Ascending aorta (tissue), 2 donors: ENCODE results near the gene TBXA2R. TPM values are rescaled to one million over a fixed set of nuclear protein-coding genes. Genes with fewer than 3 reads are reported as not detected.

Source experiments
- DNase-seq, 2 donors: peaks; one replicate each; pipeline ENCODE4 v3.0.0-alpha.2; 2019; ENCODE audit warnings: low spot score in 2 of 2
- H3K27ac ChIP-seq, 2 donors: fragments of 200-600 bp; sonication (generic); one replicate each; pipeline ENCODE4 v1.5.1; 2016 to 2017; ENCODE audit warnings: mild to moderate bottlenecking in 1 of 2
- H3K27me3 ChIP-seq: fragments of 200-600 bp; sonication (generic); one replicate; pipeline ENCODE4 v1.5.1; 2017
- H3K36me3 ChIP-seq, 2 donors: fragments of 200-600 bp; sonication (generic); one replicate each; pipeline ENCODE4 v1.5.1; 2016
- H3K4me1 ChIP-seq, 2 donors: fragments of 200-600 bp; sonication (generic); one replicate each; pipeline ENCODE4 v1.5.1; 2016 to 2017; ENCODE audit warnings: mild to moderate bottlenecking in 1 of 2
- H3K4me3 ChIP-seq, 2 donors: fragments of 200-600 bp; sonication (generic); one replicate each; pipeline ENCODE4 v1.5.1; 2016 to 2017; ENCODE audit warnings: mild to moderate bottlenecking in 1 of 2
- H3K9me3 ChIP-seq, 2 donors: fragments of 200-600 bp; sonication (generic); one replicate each; pipeline ENCODE4 v1.5.1; 2016
- CTCF ChIP-seq, 3 experiments: fragments of 200-600 bp in 2 of 3; fragments of 450-650 bp in 1 of 3; sonication (generic) in 2 of 3; IDR thresholded peaks; one replicate each; pipeline ENCODE4 v1.5.1; 2016 to 2019; ENCODE audit warnings: antibody characterized with exemption in 3 of 3, mild to moderate bottlenecking in 1 of 3, moderate library complexity in 1 of 3
- intact Hi-C: fragments of 100-400 bp; cut with DNase I; formaldehyde crosslinking; loops from one replicate; pipeline ENCODE4 v1.15.1; 2023
- total RNA-seq: library from RNA; depleted of rRNA; stranded (reverse); fragments of >200 nt; gene quantifications from one replicate; pipeline ENCODE4 v1.1.0, GENCODE V29; 2016

TBXA2R gene
- total RNA-seq, 1 donor from 2014 or later = 37.8 TPM

GRCh38 chr19:3580156-3580934 lies 26.3 kb downstream of the TBXA2R start:
- Histone ChIP-seq H3K27me3 (no peaks in the 10 kb centered on the region), H3K4me3 (no peak overlapping the region), H3K27ac (peak overlapping the region; percentile 60 to 64), H3K4me1 (peaks cover 3 to 17% of the 10 kb centered on the region in 2 donors), H3K9me3 (no peaks in the 10 kb centered on the region), H3K36me3 (peaks cover 0 to 2% of the 10 kb centered on the region in 2 donors)
- no peak for DNase-seq
- intact Hi-C loops = no loop called here
- TF ChIP-seq CTCF (IDR thresholded peaks at IDR 0.05) = no peak

GRCh38 chr19:3578390-3578789 lies 28.3 kb downstream of the TBXA2R start:
- intact Hi-C loops = no loop called here
- H3K27ac ChIP-seq = no peak overlapping the region

DNA sequence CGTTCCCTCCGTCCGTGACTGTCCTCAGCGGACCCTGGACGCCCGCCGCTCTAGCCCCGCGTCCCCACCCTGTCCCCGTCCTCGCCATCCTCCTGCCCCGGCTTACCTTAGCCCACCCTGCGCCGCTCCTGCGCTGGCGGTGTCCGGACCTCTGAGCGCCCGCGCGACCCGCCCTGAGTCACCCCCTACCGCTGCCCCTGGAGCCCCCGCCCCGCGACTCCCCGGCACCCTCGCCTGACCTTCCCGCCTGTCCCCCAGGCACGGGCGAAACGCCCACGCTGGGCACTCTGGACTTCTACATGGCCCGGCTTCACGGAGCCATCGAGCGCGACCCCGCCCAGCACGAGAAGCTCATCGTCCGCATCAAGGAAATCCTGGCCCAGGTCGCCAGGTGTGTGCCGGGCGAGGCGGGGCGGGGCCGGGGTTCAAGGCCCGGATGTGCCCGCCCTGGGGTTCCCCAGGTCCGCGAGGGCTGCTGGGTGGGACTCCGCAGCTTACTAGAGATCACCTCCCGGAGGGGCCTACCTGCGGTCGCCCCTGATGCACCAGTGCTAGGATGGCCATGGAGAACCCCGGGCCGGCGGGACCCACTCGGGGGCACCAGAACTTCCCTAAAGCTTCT lies 28.8 kb downstream of the TBXA2R start:
- no peak for DNase-seq
- H3K27me3 ChIP-seq = no peaks in the 10 kb centered on the region
- H3K36me3 ChIP-seq = peaks cover 0 to 6% of the 10 kb centered on the region in 2 donors
- no peaks in the 10 kb centered on the region for H3K9me3 ChIP-seq
- H3K4me3 ChIP-seq = no peak overlapping the region
- peaks cover 0 to 17% of the 10 kb centered on the region in 2 donors for H3K4me1 ChIP-seq
- peak overlapping the region in 1 of 2 donors; percentile 47 for H3K27ac ChIP-seq
- intact Hi-C loops = no loop called here
- TF ChIP-seq CTCF (IDR thresholded peaks at IDR 0.05) = no peak

More at GRCh38 chr19:3578390-3578789, 28.3 kb downstream of the TBXA2R start:
- Histone ChIP-seq H3K9me3 (no peaks in the 10 kb centered on the region), H3K4me3 (no peak overlapping the region), H3K4me1 (peaks cover 0 to 17% of the 10 kb centered on the region in 2 donors), H3K27me3 (no peaks in the 10 kb centered on the region), H3K36me3 (peaks cover 0 to 6% of the 10 kb centered on the region in 2 donors)
- no peak for TF ChIP-seq CTCF (IDR thresholded peaks at IDR 0.05)
- DNase-seq = no peak

DNA sequence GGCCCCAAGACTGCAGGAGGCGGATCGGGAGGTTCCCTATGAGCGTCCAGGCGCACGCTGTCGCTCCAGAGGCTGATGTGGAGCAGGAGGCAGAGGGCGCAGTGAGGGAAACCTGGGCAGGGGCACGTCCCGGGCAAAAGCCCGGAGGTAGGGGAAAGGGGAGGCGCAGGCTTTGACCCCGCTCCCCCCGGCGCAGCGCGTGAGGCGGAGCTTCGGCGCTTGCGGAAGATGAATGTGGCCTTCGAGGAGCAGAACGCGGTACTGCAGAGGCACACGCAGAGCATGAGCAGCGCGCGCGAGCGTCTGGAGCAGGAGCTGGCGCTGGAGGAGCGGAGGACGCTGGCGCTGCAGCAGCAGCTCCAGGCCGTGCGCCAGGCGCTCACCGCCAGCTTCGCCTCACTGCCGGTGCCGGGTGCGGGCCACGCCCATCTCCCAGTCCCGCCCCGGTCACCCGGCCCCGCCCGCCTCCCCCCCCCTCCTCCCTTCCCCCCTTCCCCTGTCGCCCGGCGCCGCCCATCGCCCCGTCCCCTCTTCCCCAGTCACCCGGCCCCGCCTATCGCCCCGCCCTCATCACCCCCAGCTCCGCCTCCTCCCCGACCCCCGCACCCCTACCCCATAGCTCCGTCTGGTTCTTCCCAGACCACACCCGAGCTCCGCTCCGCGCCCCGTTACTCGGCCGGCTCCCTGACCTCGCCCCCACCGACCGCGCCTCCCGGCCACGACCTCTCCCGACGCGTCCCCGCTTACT lies 29.8 kb downstream of the TBXA2R start:
- Histone ChIP-seq H3K9me3 (no peaks in the 10 kb centered on the region), H3K27ac (peak overlapping the region; percentile 47 to 56), H3K36me3 (peaks cover 0 to 6% of the 10 kb centered on the region in 2 donors), H3K4me3 (peak overlapping the region; percentile 27 to 36), H3K27me3 (no peaks in the 10 kb centered on the region), H3K4me1 (peaks cover 4 to 22% of the 10 kb centered on the region in 2 donors)
- intact Hi-C loops = no loop called here
- DNase-seq = no peak
- no peak for TF ChIP-seq CTCF (IDR thresholded peaks at IDR 0.05)

DNA sequence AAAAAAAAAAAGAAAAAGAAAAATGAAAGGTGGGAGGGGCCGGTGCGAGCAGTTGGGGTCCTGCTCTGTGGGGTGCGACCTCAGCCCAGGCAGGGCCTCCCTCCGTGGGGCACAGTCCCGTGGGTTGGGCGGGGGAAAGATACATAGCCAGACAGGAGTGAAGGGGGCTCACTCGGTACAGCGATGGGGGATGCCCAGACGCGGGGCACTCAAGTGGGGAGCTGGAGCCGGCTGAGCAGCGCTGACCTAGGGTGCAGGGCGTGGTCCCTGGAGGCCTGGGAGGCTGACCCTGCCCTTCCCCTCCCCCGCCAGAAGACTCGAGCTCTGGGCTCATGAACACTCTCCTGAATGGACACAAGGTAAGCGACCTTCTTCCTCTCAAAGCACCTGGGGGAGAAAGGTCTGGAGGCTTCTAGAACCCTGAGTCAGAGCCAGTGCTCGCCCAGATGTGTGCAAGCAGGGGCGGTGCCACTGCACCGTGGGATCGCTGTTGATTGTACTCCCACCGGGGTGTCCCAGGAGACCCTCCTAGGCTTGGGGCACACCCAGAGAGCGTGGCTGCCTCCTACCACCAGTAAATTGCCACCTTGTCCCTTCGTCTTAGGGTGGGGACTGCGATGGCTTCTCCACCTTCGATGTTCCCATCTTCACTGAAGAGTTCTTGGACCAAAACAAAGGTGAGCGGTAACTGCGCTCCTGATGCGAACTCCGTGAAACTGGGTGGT lies 30.6 kb downstream of the TBXA2R start:
- peak overlapping the region; percentile 27 to 36 for H3K4me3 ChIP-seq
- intact Hi-C loops = no loop called here
- peak overlapping the region in 1 of 2 donors; percentile 56 for H3K27ac ChIP-seq
- H3K4me1 ChIP-seq = peaks cover 8 to 23% of the 10 kb centered on the region in 2 donors
- no peaks in the 10 kb centered on the region for H3K9me3 ChIP-seq
- H3K27me3 ChIP-seq = no peaks in the 10 kb centered on the region
- DNase-seq = no peak
- peaks cover 0 to 6% of the 10 kb centered on the region in 2 donors for H3K36me3 ChIP-seq
- TF ChIP-seq CTCF (IDR thresholded peaks at IDR 0.05) = no peak
